HepG2 (cell line): ENCODE measurements around the gene CHKB. TPM values are rescaled to one million over a fixed set of nuclear protein-coding genes. Genes with fewer than 3 reads are reported as not detected.

ENCODE experiments used
- ARID2 ChIP-seq: sonication (generic); formaldehyde crosslinking; IDR thresholded peaks from 2 replicates; pipeline ENCODE4 v1.8.1; 2022; ENCODE audit warnings: mild to moderate bottlenecking, missing genetic modification reagents, borderline replicate concordance
- ATRX ChIP-seq: sonication (generic); formaldehyde crosslinking; IDR thresholded peaks from 2 replicates; pipeline ENCODE4 v1.4.0; 2020; ENCODE audit warnings: missing genetic modification reagents, borderline replicate concordance
- CREB3 ChIP-seq: sonication (generic); formaldehyde crosslinking; IDR thresholded peaks from 2 replicates; pipeline ENCODE4 v1.5.0; 2020; ENCODE audit warnings: missing genetic modification reagents
- EP300 ChIP-seq, 3 experiments: sonication (generic) in 1 of 3; formaldehyde crosslinking in 1 of 3; IDR thresholded peaks; 2 replicates each; pipeline versions ENCODE4 v1.5.1 to v1.6.1; 2011 to 2020; ENCODE audit warnings: low read depth in 2 of 3, low read length in 2 of 3, borderline replicate concordance in 1 of 3, improper control_type of control experiment in 1 of 3, mild to moderate bottlenecking in 1 of 3, missing genetic modification reagents in 1 of 3, moderate library complexity in 1 of 3
- HNRNPK ChIP-seq: fragments of 200-400 bp; formaldehyde crosslinking; IDR thresholded peaks from 2 replicates; pipeline ENCODE4 v1.6.1; 2018; ENCODE audit warnings: low read length, low read depth, moderate library complexity, mild to moderate bottlenecking; ENCODE audit not compliant: poor library complexity, severe bottlenecking
- KLF15 ChIP-seq: sonication (generic); formaldehyde crosslinking; IDR thresholded peaks from 2 replicates; pipeline ENCODE4 v1.8.1; 2023; ENCODE audit warnings: borderline replicate concordance, mild to moderate bottlenecking, inconsistent platforms, missing genetic modification reagents, mixed read lengths
- MBNL3 ChIP-seq: fragments of 250-450 bp; sonication (Bioruptor Pico); conservative IDR thresholded peaks from 2 replicates; pipeline ENCODE4 v1.8.0; 2022; ENCODE audit warnings: mild to moderate bottlenecking, inconsistent platforms
- PRDM10 ChIP-seq: sonication (generic); formaldehyde crosslinking; IDR thresholded peaks from 2 replicates; pipeline ENCODE4 v1.4.0; 2020; ENCODE audit warnings: low read depth, missing genetic modification reagents
- RBFOX2 ChIP-seq: fragments of 200-400 bp; formaldehyde crosslinking; IDR thresholded peaks from 2 replicates; pipeline ENCODE4 v1.6.1; 2017; ENCODE audit warnings: low read depth, mild to moderate bottlenecking, low read length
- RFX1 ChIP-seq: fragments of 450-650 bp; IDR thresholded peaks from 2 replicates; pipeline ENCODE4 v1.6.1; 2017
- SIX4 ChIP-seq: sonication (generic); formaldehyde crosslinking; IDR thresholded peaks from 2 replicates; pipeline ENCODE4 v1.4.0; 2020; ENCODE audit warnings: missing genetic modification reagents
- SKI ChIP-seq: fragments of 450-650 bp; IDR thresholded peaks from one replicate; pipeline ENCODE4 v1.6.1; 2018; ENCODE audit warnings: mild to moderate bottlenecking; ENCODE audit not compliant: partially characterized antibody
- SRY ChIP-seq: sonication (generic); formaldehyde crosslinking; IDR thresholded peaks from 2 replicates; pipeline ENCODE4 v1.8.0; 2022; ENCODE audit warnings: mild to moderate bottlenecking, missing genetic modification reagents
- SUZ12 ChIP-seq: fragments of 150-350 bp; IDR thresholded peaks from 2 replicates; pipeline ENCODE4 v1.6.1; 2014; ENCODE audit warnings: low read depth, low read length
- ZBTB2 ChIP-seq: sonication (generic); formaldehyde crosslinking; IDR thresholded peaks from 2 replicates; pipeline ENCODE4 v1.8.0; 2022; ENCODE audit warnings: low read depth, missing genetic modification reagents
- ZFP36 ChIP-seq: fragments of 150-350 bp; IDR thresholded peaks from 2 replicates; pipeline ENCODE4 v1.6.1; 2018; ENCODE audit warnings: borderline replicate concordance, low read length, low read depth; ENCODE audit not compliant: partially characterized antibody
- ZIK1 ChIP-seq: sonication (generic); formaldehyde crosslinking; IDR thresholded peaks from 2 replicates; pipeline ENCODE4 v1.5.0; 2020; ENCODE audit warnings: mild to moderate bottlenecking, low read depth, missing genetic modification reagents, borderline replicate concordance
- ZNF329 ChIP-seq: sonication (generic); formaldehyde crosslinking; IDR thresholded peaks from 2 replicates; pipeline ENCODE4 v1.9.0; 2021; ENCODE audit warnings: low read depth, mild to moderate bottlenecking, missing genetic modification reagents
- ZNF335 ChIP-seq: sonication (generic); formaldehyde crosslinking; IDR thresholded peaks from 2 replicates; pipeline ENCODE4 v1.4.0; 2020; ENCODE audit warnings: missing genetic modification reagents
- ZNF367 ChIP-seq: sonication (generic); formaldehyde crosslinking; IDR thresholded peaks from 2 replicates; pipeline ENCODE4 v1.4.0; 2020; ENCODE audit warnings: missing genetic modification reagents, borderline replicate concordance
- ZNF484 ChIP-seq: sonication (generic); formaldehyde crosslinking; IDR thresholded peaks from 2 replicates; pipeline ENCODE4 v1.5.1; 2020; ENCODE audit warnings: mild to moderate bottlenecking, low read depth, missing genetic modification reagents, borderline replicate concordance
- ZNF598 ChIP-seq: sonication (generic); formaldehyde crosslinking; IDR thresholded peaks from 2 replicates; pipeline ENCODE4 v1.5.1; 2020; ENCODE audit warnings: mild to moderate bottlenecking, missing genetic modification reagents, borderline replicate concordance
- ZNF790 ChIP-seq: sonication (generic); formaldehyde crosslinking; IDR thresholded peaks from 2 replicates; pipeline ENCODE4 v1.8.0; 2022; ENCODE audit warnings: missing genetic modification reagents, mild to moderate bottlenecking, borderline replicate concordance
- polyA plus RNA-seq, 8 experiments: library from polyadenylated mRNA; depleted of rRNA in 3 of 8; stranded (reverse) in 7 of 8; unstranded in 1 of 8; fragments of >200 nt; fragmentation: Illumina TruSeq in 4 of 8; extraction: Trizol in 4 of 8; gene quantifications; 2 replicates each; pipeline versions ENCODE4 v1.2.1 to v1.2.3, GENCODE V29; 2011 to 2016; ENCODE audit warnings: low read depth in 4 of 8, missing spikeins in 1 of 8, mixed read lengths in 1 of 8; ENCODE audit not compliant: insufficient read depth in 1 of 8
- total RNA-seq, 5 experiments: library from RNA; depleted of rRNA; stranded (reverse); fragments of >200 nt; fragmentation: Illumina TruSeq; extraction: Trizol; gene quantifications; 2 replicates each; pipeline ENCODE4 v1.2.3, GENCODE V29; 2016; ENCODE audit warnings: low read depth in 1 of 5

CHKB gene
- total and polyA plus RNA-seq, 2 of the 13 experiments (the other 11 are each of a cell fraction or from before 2014, with no cell fraction given), result 24.5 to 42.7 TPM

GRCh38 chr22:50531962-50532674, 50.5 kb downstream of the CHKB start (continued):
- TF ChIP-seq PRDM10 (CRISPR knock-in tag), result no peak
- TF ChIP-seq MBNL3 (CRISPR knock-in tag), result no peak
- no peak for TF ChIP-seq ZNF790 (CRISPR knock-in tag)
- peak; percentile 67 for TF ChIP-seq HNRNPK
- TF ChIP-seq SIX4 (CRISPR knock-in tag), result no peak
- TF ChIP-seq KLF15 (CRISPR knock-in tag), result no peak
- no peak for TF ChIP-seq ZNF484 (CRISPR knock-in tag)
- TF ChIP-seq EP300 (IDR thresholded peaks at IDR 0.05; ENCODE audit: low read depth in 2 of 2, low read length in 2 of 2), result no peak
- no peak for TF ChIP-seq EP300 (CRISPR knock-in tag; IDR thresholded peaks at IDR 0.05; ENCODE audit: borderline replicate concordance)
- no peak for TF ChIP-seq ARID2
- TF ChIP-seq SKI, result no peak
- no peak for TF ChIP-seq SUZ12
- no peak for TF ChIP-seq ATRX
- TF ChIP-seq ZBTB2 (CRISPR knock-in tag), result no peak
- TF ChIP-seq ZNF329 (CRISPR knock-in tag), result no peak
- TF ChIP-seq ZFP36, result no peak
- peak; percentile 25; the same call in 1 of the 2 replicates for TF ChIP-seq RFX1
- TF ChIP-seq ZNF335 (CRISPR knock-in tag), result no peak
- TF ChIP-seq CREB3, result no peak
- TF ChIP-seq ZNF598, result 0 out of 2 replicates have a peak, but pooled peaks have one; percentile 45
- TF ChIP-seq ZNF367 (CRISPR knock-in tag), result no peak
- TF ChIP-seq RBFOX2, result peak; percentile 30
- no peak for TF ChIP-seq ZIK1 (CRISPR knock-in tag)
- no peak; the same call in 1 of the 2 replicates for TF ChIP-seq SRY (CRISPR knock-in tag)
